ES-I3 (cell line): Measurements from ENCODE around the gene SLC7A7.
A peak's percentile ranks its signal among the peaks of the same experiment; 100 is the strongest.
"Not testable (repeated sequence)": the region's sequence is repeated elsewhere in the genome, so short reads cannot be mapped to it uniquely, and the experiment has no call there.

Experiments
- H3K36me3 ChIP-seq: 2 replicates; pipeline ENCODE4 v1.6.1; 2013; ENCODE audit warnings: mild to moderate bottlenecking, low read length, control low read depth, moderate library complexity; ENCODE audit not compliant: insufficient read depth
- H3K4me1 ChIP-seq: 2 replicates; pipeline ENCODE4 v1.6.1; 2013; ENCODE audit warnings: mild to moderate bottlenecking, control low read depth, low read length; ENCODE audit not compliant: insufficient read depth
- H3K9ac ChIP-seq: 2 replicates; pipeline ENCODE4 v1.6.1; 2013; ENCODE audit warnings: low read depth, mild to moderate bottlenecking, low read length, moderate library complexity
- H3K9me3 ChIP-seq: 2 replicates; pipeline ENCODE4 v1.6.1; 2013; ENCODE audit warnings: mild to moderate bottlenecking, low read length, moderate library complexity; ENCODE audit not compliant: control insufficient read depth, insufficient read depth

The SLC7A7 gene

DNA sequence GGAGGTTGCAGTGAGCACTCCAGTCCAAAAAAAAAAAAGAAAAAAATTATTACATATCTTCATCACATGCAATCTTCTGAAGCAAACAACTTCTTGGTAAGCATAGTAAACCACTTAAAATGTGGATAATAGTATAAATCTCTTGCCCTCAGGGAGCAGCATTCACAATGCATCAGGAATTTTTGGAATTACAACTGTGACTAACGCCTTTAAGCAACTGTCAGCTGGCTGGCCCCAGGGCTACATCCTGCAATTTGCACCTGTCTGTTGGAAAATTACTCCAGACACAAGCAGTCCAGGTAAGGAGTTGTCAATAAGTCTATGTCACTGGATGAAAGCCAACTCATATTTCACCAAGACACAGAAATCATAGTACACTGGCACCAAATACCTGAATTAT is 5.5 kb upstream of the SLC7A7 start:
- peak overlapping the region; percentile 72; the same call in 1 of the 2 replicates for H3K9ac ChIP-seq
- H3K9me3 ChIP-seq: no peaks in the 10 kb centered on the region
- peaks cover 30% of the 10 kb centered on the region for H3K4me1 ChIP-seq
- no peaks in the 10 kb centered on the region for H3K36me3 ChIP-seq

DNA sequence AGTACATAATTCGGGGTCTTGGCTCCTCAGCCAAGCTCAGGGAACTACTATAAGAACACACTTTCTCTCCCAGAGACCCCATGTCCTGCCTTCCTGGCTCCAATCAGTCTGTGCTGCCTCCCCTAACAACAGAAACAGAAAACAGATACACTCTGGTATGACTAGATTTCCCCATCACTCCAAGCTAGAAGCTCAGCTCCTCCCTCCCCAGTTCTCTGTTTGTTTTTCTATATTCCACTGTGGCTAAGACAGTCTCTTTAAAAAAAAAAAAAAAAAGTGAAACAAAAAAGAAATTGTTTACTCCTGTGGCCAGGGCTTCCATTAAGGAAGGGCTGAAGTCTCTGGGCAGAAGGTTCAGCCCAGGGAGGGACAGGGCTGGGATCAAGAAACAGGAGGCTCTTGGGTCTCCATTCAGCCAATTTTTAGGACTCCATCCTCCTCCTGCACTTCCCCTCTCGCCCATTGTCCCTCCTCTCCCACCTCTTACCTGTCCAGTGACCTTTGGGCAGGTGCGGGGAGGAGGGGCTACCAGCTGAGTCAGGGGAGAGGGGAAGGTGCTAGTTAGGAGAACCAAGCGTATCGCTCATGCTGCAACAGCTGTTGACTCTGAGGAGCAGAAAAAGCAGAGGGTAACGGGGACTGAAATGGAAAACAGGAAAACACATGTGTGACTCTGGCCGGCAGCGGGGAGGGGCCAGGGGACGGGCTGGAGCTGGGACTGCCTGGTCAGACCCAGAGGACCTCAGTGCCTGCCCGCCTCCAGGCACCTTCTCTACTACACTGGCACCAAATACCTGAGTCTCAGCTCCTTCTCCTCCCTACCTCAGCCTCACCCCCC is 4.1 kb upstream of the SLC7A7 start:
- peak overlapping the region; percentile 49 for H3K9ac ChIP-seq
- H3K9me3 ChIP-seq: no peaks in the 10 kb centered on the region
- peaks cover 35% of the 10 kb centered on the region for H3K4me1 ChIP-seq
- H3K36me3 ChIP-seq: no peaks in the 10 kb centered on the region

DNA sequence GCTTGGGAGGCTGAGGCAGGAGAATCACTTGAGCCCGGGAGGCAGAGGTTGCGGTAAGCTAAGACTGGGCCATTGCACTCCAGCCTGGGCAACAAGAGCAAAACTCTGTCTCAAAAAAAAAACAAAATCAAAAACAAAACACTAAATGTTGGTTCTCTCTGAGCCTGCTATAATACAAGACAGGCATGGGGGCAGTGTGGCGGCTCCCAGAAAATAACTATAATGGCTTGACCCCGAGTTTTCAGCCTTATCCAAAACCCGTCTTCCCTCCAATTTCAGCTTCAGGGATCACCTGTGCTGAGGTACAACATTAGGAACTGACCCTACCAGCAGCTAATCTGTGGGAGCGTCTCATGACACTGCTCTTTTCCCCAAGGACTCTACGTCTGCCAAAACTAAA is 862 bp downstream of the SLC7A7 start:
- Histone ChIP-seq H3K9me3 (no peaks in the 10 kb centered on the region), H3K4me1 (peaks cover 24% of the 10 kb centered on the region), H3K36me3 (no peaks in the 10 kb centered on the region; the same call in 1 of the 2 replicates), H3K9ac (no peak overlapping the region)

DNA sequence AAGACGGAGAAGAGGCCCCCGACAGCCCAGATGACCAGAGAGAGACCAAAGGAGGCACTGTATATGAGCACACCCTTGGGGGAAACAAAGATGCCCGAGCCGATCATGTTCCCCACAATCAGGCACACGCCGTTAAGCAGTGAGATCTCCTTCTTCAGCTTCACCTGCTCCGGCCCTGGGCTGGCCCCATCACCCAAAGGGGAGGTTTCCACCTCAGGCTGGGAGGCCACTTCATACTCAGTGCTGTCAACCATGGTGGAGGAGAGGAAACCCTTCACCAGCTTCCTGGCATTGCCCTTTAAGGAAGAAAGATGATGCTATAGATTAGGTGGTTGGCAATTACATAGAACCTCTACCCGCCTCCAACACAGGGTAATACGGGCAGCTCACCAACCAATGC is 2.1 kb downstream of the SLC7A7 start:
- H3K4me1 ChIP-seq: peaks cover 19% of the 10 kb centered on the region
- no peaks in the 10 kb centered on the region for H3K9me3 ChIP-seq
- H3K36me3 ChIP-seq: no peaks in the 10 kb centered on the region; the same call in 1 of the 2 replicates
- H3K9ac ChIP-seq: no peak overlapping the region

DNA sequence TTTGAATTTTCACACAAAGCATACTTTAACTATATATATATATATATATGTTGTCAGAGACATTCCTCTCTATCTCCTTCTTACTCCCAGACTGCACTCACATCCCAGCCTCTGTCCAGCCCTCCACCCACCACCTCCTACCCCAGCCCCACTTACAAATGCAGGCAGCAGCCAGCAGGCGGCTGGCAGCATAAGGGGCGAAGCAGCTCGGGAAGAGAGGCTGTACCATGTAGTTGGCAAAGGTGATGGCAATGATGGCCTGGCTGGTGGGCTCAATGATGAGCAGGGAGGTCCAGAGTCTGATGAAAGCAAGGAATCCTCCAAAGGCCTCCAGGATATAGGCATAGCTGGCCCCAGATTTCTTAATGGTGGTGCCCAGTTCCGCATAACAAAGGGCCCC is 2.5 kb downstream of the SLC7A7 start:
- no peaks in the 10 kb centered on the region; the same call in 1 of the 2 replicates for H3K36me3 ChIP-seq
- peaks cover 19% of the 10 kb centered on the region for H3K4me1 ChIP-seq
- H3K9me3 ChIP-seq: no peaks in the 10 kb centered on the region
- H3K9ac ChIP-seq: no peak overlapping the region

DNA sequence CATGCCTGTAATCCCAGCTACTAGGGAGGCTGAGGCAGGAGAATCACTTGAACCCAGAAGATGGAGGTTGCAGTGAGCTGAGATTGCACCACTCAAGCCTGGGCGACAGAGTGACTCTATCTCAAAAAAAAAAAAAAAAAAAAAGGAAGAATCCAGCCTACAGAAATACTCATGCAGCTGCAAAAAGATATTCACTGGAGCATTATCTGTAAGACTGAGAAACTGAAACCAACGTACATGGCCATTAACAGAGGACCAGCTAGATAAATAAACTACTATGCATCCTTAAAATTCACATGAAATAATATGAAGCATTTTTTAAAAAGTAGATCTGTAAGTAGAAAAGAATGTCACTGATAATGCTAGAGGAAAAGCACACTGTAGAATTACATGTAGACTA is 3.5 kb downstream of the SLC7A7 start:
- no peaks in the 10 kb centered on the region for H3K9me3 ChIP-seq
- no peak overlapping the region for H3K9ac ChIP-seq
- peaks cover 25% of the 10 kb centered on the region for H3K4me1 ChIP-seq
- no peaks in the 10 kb centered on the region; the same call in 1 of the 2 replicates for H3K36me3 ChIP-seq

DNA sequence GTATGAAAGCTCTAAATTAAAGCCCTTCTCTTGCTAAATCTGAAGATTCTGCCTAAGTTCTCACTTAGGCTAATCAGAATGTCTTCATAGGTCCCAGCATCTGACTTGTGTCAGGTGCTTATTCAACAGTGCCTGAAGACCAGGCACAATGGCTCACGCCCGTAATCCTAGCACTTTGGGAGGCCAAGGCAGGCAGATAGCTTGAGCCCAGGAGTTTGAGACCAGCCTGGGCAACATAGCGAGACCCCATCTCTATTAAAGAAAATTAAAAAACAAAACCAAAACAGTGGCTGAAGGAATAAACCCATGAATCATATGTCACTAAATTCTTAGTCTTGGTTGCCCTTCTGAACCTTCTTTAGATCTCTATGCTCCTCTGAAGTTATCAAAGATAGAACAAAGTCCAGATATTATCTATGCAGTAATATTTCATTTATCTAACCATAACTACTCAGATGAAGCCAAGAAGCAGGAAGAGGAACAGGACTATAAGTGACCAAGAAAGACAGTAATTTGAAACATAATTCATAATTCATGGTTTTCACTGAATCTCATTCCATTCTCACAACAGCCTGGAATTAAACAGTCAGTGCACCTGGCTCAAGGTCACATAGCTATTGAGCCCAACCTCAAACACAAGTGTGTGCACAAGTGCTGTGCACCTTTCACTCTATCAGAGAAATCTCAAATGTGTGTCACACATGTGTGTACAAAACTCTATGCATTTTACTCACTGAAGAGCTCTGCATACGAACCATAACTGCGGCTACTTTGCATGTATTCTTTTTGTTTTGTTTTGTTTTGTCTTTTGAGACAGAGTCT is 6.6 kb downstream of the SLC7A7 start:
- Histone ChIP-seq H3K9ac (no peak overlapping the region), H3K36me3 (no peaks in the 10 kb centered on the region; the same call in 1 of the 2 replicates), H3K9me3 (no peaks in the 10 kb centered on the region), H3K4me1 (0 out of 2 replicates have a peak, but pooled peaks cover 11% of the 10 kb centered on the region)

DNA sequence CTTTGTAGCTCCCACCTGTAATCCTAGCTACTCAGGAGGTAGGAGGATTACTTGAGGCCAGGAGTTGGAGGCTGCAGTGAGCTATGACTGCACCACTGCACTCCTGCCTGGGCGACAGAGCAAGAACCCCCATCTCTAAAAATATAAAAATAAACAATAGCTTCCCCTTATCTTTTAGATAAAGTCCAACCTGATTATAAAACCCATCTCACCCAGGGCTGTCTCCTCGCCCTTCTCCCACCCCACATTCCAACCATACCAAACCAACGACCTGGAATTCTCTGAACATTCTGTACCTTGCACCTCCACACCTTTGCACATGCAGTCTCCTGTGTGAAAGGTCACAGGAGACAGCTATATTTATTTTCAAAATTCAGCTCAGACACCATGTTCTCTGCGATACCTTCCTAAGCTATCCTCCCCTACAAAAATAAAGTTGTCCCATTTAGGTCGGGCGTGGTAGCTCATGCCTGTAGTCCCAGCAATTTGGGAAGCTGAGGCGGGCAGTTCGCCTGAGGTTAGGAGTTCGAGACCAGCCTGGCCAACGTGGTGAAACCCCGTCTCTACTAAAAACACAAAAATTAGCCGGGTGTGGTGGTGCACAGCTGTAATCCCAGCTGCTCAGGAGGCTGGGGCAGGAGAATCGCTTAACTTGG is 7.7 kb downstream of the SLC7A7 start:
- Histone ChIP-seq H3K4me1 (0 out of 2 replicates have a peak, but pooled peaks cover 6% of the 10 kb centered on the region), H3K9ac (no peak overlapping the region), H3K9me3 (no peaks in the 10 kb centered on the region), H3K36me3 (no peaks in the 10 kb centered on the region; the same call in 1 of the 2 replicates)

DNA sequence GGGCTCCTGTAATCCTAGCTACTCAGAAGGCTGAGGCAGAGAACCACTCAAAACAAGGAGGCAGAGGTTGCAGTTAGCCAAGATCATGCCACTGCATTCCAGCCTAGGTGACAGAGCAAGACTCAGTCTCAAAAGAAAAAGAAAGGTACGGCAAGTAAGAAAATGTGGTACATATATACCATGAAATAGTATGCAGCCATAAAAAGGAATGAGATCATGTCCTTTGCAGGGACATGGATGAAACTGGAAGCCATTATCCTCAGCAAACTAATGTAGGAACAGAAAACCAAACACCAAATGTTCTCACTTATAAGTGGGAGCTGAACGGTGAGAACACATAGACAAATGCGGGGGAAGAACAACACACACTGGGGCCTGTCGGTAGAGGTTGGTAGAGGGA is 10.0 kb downstream of the SLC7A7 start:
- not testable (repeated sequence) for H3K4me1 ChIP-seq, H3K9ac ChIP-seq, H3K9me3 ChIP-seq, H3K36me3 ChIP-seq

DNA sequence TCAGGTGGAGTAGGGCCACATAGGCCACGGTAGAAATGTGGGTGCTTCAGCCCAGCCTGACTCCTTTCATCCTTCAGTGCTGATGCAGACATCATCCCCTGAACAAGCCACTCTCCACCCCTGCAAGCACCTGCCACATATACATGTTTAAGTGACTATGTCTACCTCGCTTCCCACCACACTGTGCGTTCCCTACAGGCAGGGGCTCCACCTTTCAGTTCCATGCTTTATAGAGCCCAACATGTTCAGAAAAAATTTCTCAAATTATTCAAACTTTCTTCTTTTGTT is 11.6 kb downstream of the SLC7A7 start:
- no peaks in the 10 kb centered on the region for H3K36me3 ChIP-seq
- 0 out of 2 replicates have a peak, but pooled peaks cover 6% of the 10 kb centered on the region for H3K4me1 ChIP-seq
- no peaks in the 10 kb centered on the region for H3K9me3 ChIP-seq
- H3K9ac ChIP-seq: no peak overlapping the region

DNA sequence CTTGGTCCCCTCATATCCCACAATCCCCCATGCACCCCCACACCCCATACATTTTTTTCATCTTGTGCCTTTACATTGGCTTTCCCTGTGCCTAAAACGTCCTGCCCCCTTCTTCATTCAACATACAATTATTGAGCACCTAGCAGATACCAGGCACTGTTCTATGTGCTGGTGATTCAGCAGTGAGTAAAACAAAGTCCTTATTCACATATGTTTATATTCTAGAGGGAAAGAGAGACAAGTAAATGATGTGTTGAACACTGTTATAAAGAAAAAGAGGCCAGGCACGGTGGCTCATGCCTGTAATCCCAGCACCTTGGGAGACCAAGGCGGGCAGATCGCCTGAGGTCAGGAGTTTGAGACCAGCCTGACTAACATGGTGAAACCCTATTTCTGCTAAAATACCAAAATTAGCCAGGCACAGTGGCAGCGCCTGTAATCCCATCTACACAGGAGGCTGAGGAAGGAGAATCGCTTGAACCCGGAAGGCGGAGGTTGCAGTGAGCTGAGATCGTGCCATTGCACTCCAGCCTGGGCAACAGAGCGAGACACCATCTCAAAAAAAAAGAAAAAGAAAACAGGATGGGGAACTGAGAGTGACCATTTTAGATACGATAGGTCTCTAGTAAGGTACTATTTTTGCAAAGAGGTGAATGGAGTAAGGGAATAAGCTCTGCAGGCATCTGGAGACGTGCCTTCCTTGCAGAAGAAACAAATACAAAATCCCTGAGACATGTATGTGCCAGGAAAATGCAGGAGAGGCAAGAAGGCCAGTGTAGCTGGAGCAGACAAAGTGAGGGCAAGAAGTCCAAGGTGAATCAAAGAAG is 12.2 kb downstream of the SLC7A7 start:
- Histone ChIP-seq H3K9ac (no peak overlapping the region), H3K4me1 (0 out of 2 replicates have a peak, but pooled peaks cover 6% of the 10 kb centered on the region), H3K9me3 (no peaks in the 10 kb centered on the region), H3K36me3 (no peaks in the 10 kb centered on the region)

DNA sequence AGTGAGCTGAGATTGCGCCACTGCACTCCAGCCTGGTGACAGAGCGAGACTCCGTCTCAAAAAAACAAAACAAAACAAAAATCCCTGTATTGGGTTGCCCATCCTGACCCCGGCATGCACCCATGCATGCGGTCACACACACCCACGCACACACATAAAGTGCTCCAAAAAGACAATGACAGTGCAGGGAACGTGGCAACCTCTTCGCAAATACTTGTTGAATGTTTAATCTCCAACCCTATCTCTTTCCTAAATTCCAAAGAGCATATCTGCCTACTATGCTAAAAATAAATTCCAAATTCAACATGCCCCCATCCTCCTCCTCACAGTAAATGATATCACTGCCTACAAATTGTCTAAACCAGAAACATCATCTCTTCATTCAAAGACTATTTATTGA is 13.5 kb downstream of the SLC7A7 start:
- H3K9ac ChIP-seq: no peak overlapping the region
- H3K4me1 ChIP-seq: peaks cover 8% of the 10 kb centered on the region
- H3K9me3 ChIP-seq: no peaks in the 10 kb centered on the region
- H3K36me3 ChIP-seq: no peaks in the 10 kb centered on the region

DNA sequence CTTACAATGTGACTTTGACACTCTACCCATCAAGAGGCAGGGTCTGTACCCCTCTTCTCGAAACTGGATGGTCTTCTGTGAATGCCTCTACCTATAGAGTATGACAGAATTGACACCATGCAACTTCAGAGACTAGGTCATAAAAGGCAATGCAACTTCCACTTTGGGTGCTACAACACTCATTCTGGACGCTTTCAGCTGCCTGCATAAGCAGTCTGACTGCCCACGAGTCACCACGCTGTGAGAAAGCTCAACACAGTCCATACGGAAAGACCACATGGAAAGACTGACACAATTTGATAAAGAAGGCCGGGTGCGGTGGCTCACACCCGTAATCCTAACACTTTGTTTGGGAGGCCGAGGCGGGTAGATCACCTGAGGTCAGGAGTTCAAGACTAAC is 14.9 kb downstream of the SLC7A7 start:
- Histone ChIP-seq H3K9me3 (0 out of 2 replicates have a peak, but pooled peaks cover 3% of the 10 kb centered on the region), H3K36me3 (no peaks in the 10 kb centered on the region), H3K9ac (no peak overlapping the region), H3K4me1 (peaks cover 13% of the 10 kb centered on the region)

DNA sequence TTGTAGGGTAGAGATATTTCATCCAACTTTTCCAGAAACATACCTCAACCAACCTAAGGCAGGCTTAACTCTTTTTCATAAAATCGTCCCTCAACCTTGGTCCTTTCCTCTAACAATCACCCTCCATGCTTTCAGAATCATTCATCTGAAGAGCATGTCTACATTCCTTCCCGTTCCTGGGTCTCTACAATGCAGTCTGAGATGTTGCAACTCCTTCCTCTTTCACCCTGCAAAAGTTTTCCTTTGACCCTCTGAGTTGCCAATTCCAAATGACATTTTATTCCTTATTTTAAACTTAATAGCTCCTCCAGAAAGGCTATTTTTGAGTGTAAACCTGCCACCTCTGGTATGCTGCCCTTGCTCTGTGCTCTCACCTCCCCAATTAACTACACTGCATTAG is 16.7 kb downstream of the SLC7A7 start:
- no peak overlapping the region for H3K9ac ChIP-seq
- H3K4me1 ChIP-seq: peaks cover 13% of the 10 kb centered on the region
- H3K9me3 ChIP-seq: 0 out of 2 replicates have a peak, but pooled peaks cover 3% of the 10 kb centered on the region
- H3K36me3 ChIP-seq: no peaks in the 10 kb centered on the region
